Hepatocyte (in vitro differentiated cells): ENCODE data around the gene CLEC2B. TPM values are rescaled to one million over a fixed set of nuclear protein-coding genes. Genes with fewer than 3 reads are reported as not detected.

Source experiments
- DNase-seq: peaks from one replicate; pipeline ENCODE4 v3.0.0-alpha.2; 2016; ENCODE audit warnings: low spot score
- H2AFZ ChIP-seq: fragments of 200-600 bp; sonication (generic); 2 replicates; pipeline ENCODE4 v1.6.0; 2016; ENCODE audit warnings: antibody characterized with exemption, mild to moderate bottlenecking
- H3K27ac ChIP-seq: fragments of 200-600 bp; sonication (generic); 2 replicates; pipeline ENCODE4 v1.5.1; 2016; ENCODE audit warnings: mild to moderate bottlenecking
- H3K27me3 ChIP-seq: fragments of 200-600 bp; sonication (generic); 2 replicates; pipeline ENCODE4 v1.6.1; 2016
- H3K36me3 ChIP-seq: fragments of 200-600 bp; sonication (generic); replicated peaks from 2 replicates; pipeline ENCODE4 v1.5.1; 2016; ENCODE audit warnings: low read depth; ENCODE audit not compliant: insufficient read depth
- H3K4me1 ChIP-seq: fragments of 200-600 bp; sonication (generic); 2 replicates; pipeline ENCODE4 v1.5.1; 2016; ENCODE audit warnings: mild to moderate bottlenecking, moderate library complexity; ENCODE audit not compliant: insufficient read depth
- H3K4me2 ChIP-seq: fragments of 200-600 bp; sonication (generic); 2 replicates; pipeline ENCODE4 v1.6.0; 2016
- H3K4me3 ChIP-seq: fragments of 200-600 bp; sonication (generic); 2 replicates; pipeline ENCODE4 v1.5.1; 2016; ENCODE audit warnings: mild to moderate bottlenecking
- H3K79me2 ChIP-seq: fragments of 200-600 bp; sonication (generic); 2 replicates; pipeline ENCODE4 v1.6.0; 2017; ENCODE audit warnings: mild to moderate bottlenecking
- H3K9me2 ChIP-seq: fragments of 200-600 bp; sonication (generic); replicated peaks from 2 replicates; pipeline ENCODE4 v1.6.0; 2017; ENCODE audit warnings: mild to moderate bottlenecking; ENCODE audit not compliant: insufficient read depth
- H3K9me3 ChIP-seq: fragments of 200-600 bp; sonication (generic); 2 replicates; pipeline ENCODE4 v1.5.1; 2016; ENCODE audit warnings: low read depth, mild to moderate bottlenecking
- H4K20me1 ChIP-seq: fragments of 200-600 bp; sonication (generic); 2 replicates; pipeline ENCODE4 v1.6.0; 2016; ENCODE audit warnings: mild to moderate bottlenecking; ENCODE audit not compliant: insufficient read depth, poor library complexity, severe bottlenecking
- CTCF ChIP-seq: fragments of 200-600 bp; sonication (generic); IDR thresholded peaks from 2 replicates; pipeline ENCODE4 v1.5.1; 2016; ENCODE audit warnings: antibody characterized with exemption, mild to moderate bottlenecking; ENCODE audit not compliant: poor library complexity
- EZH2 ChIP-seq: fragments of 200-600 bp; sonication (generic); IDR thresholded peaks from 2 replicates; pipeline ENCODE4 v1.6.1; 2016; ENCODE audit warnings: antibody characterized with exemption, mild to moderate bottlenecking, borderline replicate concordance
- EZH2phosphoT487 ChIP-seq: fragments of 200-600 bp; sonication (generic); IDR thresholded peaks from one replicate; pipeline ENCODE4 v1.6.1; 2018; ENCODE audit warnings: antibody characterized with exemption, mild to moderate bottlenecking, low read depth, moderate library complexity; ENCODE audit not compliant: unreplicated experiment, severe bottlenecking
- WGBS: methylation state at CpG from one replicate; pipeline ENCODE4 v1.1.6; 2016; ENCODE audit warnings: low lambda C conversion rate; ENCODE audit errors: missing lambda C conversion rate; 5-methylcytosine and 5-hydroxymethylcytosine counted together
- polyA plus RNA-seq: library from polyadenylated mRNA; unstranded; fragments of >200 nt; fragmentation: Nextera tagmentation; extraction: Ambion mirVana; gene quantifications from 2 replicates; pipeline ENCODE4 v1.2.1, GENCODE V29; 2016
- total RNA-seq: library from RNA; depleted of rRNA; stranded (reverse); fragments of >200 nt; gene quantifications from 2 replicates; pipeline ENCODE4 v1.2.3, GENCODE V29; 2014

Gene CLEC2B
- total and polyA plus RNA-seq, 2 experiments from 2014 or later: 4.9 to 5.7 TPM

GRCh38 chr12:9868951-9869306 is 225 bp downstream of the CLEC2B start:
- Histone ChIP-seq H3K4me3 (no peak overlapping the region), H3K9me2 (no peaks in the 10 kb centered on the region), H3K79me2 (no peaks in the 10 kb centered on the region), H4K20me1 (no peaks in the 10 kb centered on the region), H3K4me2 (peak overlapping the region; percentile 74), H3K27ac (peak overlapping the region; percentile 7), H3K27me3 (no peaks in the 10 kb centered on the region), H3K36me3 (no peaks in the 10 kb centered on the region), H3K4me1 (peaks cover 4% of the 10 kb centered on the region), H2AFZ (peak overlapping the region; percentile 78), H3K9me3 (no peaks in the 10 kb centered on the region)
- TF ChIP-seq CTCF: no peak
- TF ChIP-seq EZH2phosphoT487: no peak
- TF ChIP-seq EZH2: no peak
- DNase-seq: no peak
- 81% methylated on average over 4 of the region's 4 CpGs for whole genome bisulfite sequencing

- no peaks in the 10 kb centered on the region for H3K9me2 ChIP-seq
- H3K36me3 ChIP-seq: no peaks in the 10 kb centered on the region
- no peak for DNase-seq
- no peaks in the 10 kb centered on the region for H3K9me3 ChIP-seq
- peak overlapping the region; percentile 78 for H2AFZ ChIP-seq
- H3K4me2 ChIP-seq: peak overlapping the region; percentile 74
- H3K4me3 ChIP-seq: no peak overlapping the region
- H3K27me3 ChIP-seq: no peaks in the 10 kb centered on the region
- 94% methylated on average over 11 of the region's 11 CpGs for WGBS
- peaks cover 4% of the 10 kb centered on the region for H3K4me1 ChIP-seq
- H4K20me1 ChIP-seq: no peaks in the 10 kb centered on the region
- H3K79me2 ChIP-seq: no peaks in the 10 kb centered on the region
- no peak for TF ChIP-seq EZH2
- no peak for TF ChIP-seq EZH2phosphoT487
- TF ChIP-seq CTCF: no peak
- no peak overlapping the region for H3K27ac ChIP-seq
These were observed 798 bp downstream of the CLEC2B start for GRCh38 chr12:9868311-9868801.

- Histone ChIP-seq H2AFZ (no peak overlapping the region), H3K27ac (no peak overlapping the region), H4K20me1 (no peaks in the 10 kb centered on the region), H3K4me2 (peak overlapping the region; percentile 4), H3K27me3 (no peaks in the 10 kb centered on the region), H3K79me2 (no peaks in the 10 kb centered on the region), H3K9me2 (no peaks in the 10 kb centered on the region), H3K9me3 (no peaks in the 10 kb centered on the region), H3K4me1 (peaks cover 4% of the 10 kb centered on the region), H3K4me3 (no peak overlapping the region), H3K36me3 (no peaks in the 10 kb centered on the region)
- TF ChIP-seq EZH2: no peak
- no peak for TF ChIP-seq CTCF
- TF ChIP-seq EZH2phosphoT487: no peak
- WGBS: 83% methylated on average over 4 of the region's 4 CpGs
- DNase-seq: no peak
These were observed 1.6 kb downstream of the CLEC2B start for GRCh38 chr12:9867531-9867930.

GRCh38 chr12:9866860-9867269 is 2.3 kb downstream of the CLEC2B start:
- Histone ChIP-seq H3K4me3 (no peak overlapping the region), H3K36me3 (no peaks in the 10 kb centered on the region), H3K27me3 (no peaks in the 10 kb centered on the region), H2AFZ (no peak overlapping the region), H3K27ac (no peak overlapping the region), H3K79me2 (no peaks in the 10 kb centered on the region), H3K9me2 (no peaks in the 10 kb centered on the region), H3K4me2 (no peak overlapping the region), H4K20me1 (no peaks in the 10 kb centered on the region), H3K4me1 (peaks cover 4% of the 10 kb centered on the region), H3K9me3 (no peaks in the 10 kb centered on the region)
- TF ChIP-seq EZH2 (no peak), CTCF (no peak), EZH2phosphoT487 (no peak)
- WGBS: 92% methylated on average over 4 of the region's 4 CpGs
- no peak for DNase-seq
